Suprapubic skin (tissue), 4 donors: ENCODE measurements around the gene VPS45. TPM values are rescaled to one million over a fixed set of nuclear protein-coding genes. Genes with fewer than 3 reads are reported as not detected.

Source experiments
- DNase-seq, 2 donors: peaks; one replicate each; pipeline ENCODE4 v3.0.0-alpha.2; 2019; ENCODE audit warnings: low spot score in 2 of 2
- H3K27ac ChIP-seq: fragments of 200-600 bp; sonication (generic); one replicate; pipeline ENCODE4 v1.5.1; 2019
- H3K27me3 ChIP-seq: fragments of 200-600 bp; sonication (generic); one replicate; pipeline ENCODE4 v1.5.1; 2019
- H3K36me3 ChIP-seq: fragments of 200-600 bp; sonication (generic); one replicate; pipeline ENCODE4 v1.5.1; 2019
- H3K4me1 ChIP-seq: fragments of 200-600 bp; sonication (generic); one replicate; pipeline ENCODE4 v1.5.1; 2019
- H3K4me3 ChIP-seq: fragments of 200-600 bp; sonication (generic); one replicate; pipeline ENCODE4 v1.5.1; 2019; ENCODE audit warnings: mild to moderate bottlenecking
- H3K9me3 ChIP-seq: fragments of 200-600 bp; sonication (generic); one replicate; pipeline ENCODE4 v1.5.1; 2019
- EP300 ChIP-seq: sonication (generic); formaldehyde crosslinking; IDR thresholded peaks from one replicate; pipeline ENCODE4 v1.6.1; 2017; ENCODE audit warnings: antibody characterized with exemption
- POLR2A ChIP-seq, 2 donors: fragments of 450-650 bp; IDR thresholded peaks; one replicate each; pipeline ENCODE4 v1.6.1; 2017; ENCODE audit warnings: antibody characterized with exemption in 2 of 2, mild to moderate bottlenecking in 2 of 2, moderate library complexity in 2 of 2
- POLR2AphosphoS5 ChIP-seq, 3 donors: sonication (generic); formaldehyde crosslinking; IDR thresholded peaks; one replicate each; pipeline ENCODE4 v1.6.1; 2017; ENCODE audit warnings: antibody characterized with exemption in 3 of 3
- WGBS: methylation state at CpG from one replicate; pipeline ENCODE4 v1.1.5; 2018; 5-methylcytosine and 5-hydroxymethylcytosine counted together
- total RNA-seq, 4 donors: library from RNA; depleted of rRNA; stranded (reverse); fragments of >200 nt; gene quantifications; one replicate each; pipeline ENCODE4 v1.1.0, GENCODE V29; 2016
- TF ChIP-seq, protein P1 (sequence below), 2 donors: fragments of 200-600 bp in 1 of 2; fragments of 450-650 bp in 1 of 2; sonication (generic) in 1 of 2; IDR thresholded peaks; one replicate each; pipeline ENCODE4 v1.5.1; 2016 to 2019; ENCODE audit warnings: antibody characterized with exemption in 2 of 2, mild to moderate bottlenecking in 1 of 2, moderate library complexity in 1 of 2

Gene VPS45
- total RNA-seq, 4 donors from 2014 or later: 23.8 to 67.4 (median 34.2) TPM

DNA sequence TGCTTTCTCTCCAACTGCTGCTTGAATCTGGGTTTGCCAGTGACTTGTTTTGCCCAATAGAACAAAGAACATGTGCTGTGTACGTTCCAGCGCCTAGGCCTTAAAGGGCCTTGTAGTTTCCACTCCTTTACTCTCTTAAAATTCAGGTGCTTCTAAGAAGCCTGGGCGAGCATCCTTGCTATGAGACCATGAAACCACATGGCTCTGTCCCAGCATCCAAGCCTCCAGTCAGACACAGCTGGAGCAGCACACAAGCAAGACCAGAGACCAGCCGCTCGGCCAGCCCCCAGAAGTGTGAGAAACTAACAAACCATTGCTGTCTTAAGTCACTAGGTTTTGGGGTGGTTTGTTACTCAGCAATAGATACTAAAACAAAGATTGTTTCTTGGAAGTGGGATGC is 97.2 kb downstream of the VPS45 start:
- H3K27ac ChIP-seq: no peak overlapping the region
- no peaks in the 10 kb centered on the region for H3K9me3 ChIP-seq
- peaks cover 30% of the 10 kb centered on the region for H3K4me1 ChIP-seq
- peaks cover 2% of the 10 kb centered on the region for H3K36me3 ChIP-seq
- no peak for DNase-seq
- no peaks in the 10 kb centered on the region for H3K27me3 ChIP-seq
- no peak overlapping the region for H3K4me3 ChIP-seq
- WGBS: 88% methylated on average over 5 of the region's 5 CpGs
- TF ChIP-seq EP300: no peak
- no peak for TF ChIP-seq POLR2A (IDR thresholded peaks at IDR 0.05)
- TF ChIP-seq, protein P1, sequence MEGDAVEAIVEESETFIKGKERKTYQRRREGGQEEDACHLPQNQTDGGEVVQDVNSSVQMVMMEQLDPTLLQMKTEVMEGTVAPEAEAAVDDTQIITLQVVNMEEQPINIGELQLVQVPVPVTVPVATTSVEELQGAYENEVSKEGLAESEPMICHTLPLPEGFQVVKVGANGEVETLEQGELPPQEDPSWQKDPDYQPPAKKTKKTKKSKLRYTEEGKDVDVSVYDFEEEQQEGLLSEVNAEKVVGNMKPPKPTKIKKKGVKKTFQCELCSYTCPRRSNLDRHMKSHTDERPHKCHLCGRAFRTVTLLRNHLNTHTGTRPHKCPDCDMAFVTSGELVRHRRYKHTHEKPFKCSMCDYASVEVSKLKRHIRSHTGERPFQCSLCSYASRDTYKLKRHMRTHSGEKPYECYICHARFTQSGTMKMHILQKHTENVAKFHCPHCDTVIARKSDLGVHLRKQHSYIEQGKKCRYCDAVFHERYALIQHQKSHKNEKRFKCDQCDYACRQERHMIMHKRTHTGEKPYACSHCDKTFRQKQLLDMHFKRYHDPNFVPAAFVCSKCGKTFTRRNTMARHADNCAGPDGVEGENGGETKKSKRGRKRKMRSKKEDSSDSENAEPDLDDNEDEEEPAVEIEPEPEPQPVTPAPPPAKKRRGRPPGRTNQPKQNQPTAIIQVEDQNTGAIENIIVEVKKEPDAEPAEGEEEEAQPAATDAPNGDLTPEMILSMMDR (IDR thresholded peaks at IDR 0.05): no peak
- TF ChIP-seq POLR2AphosphoS5 (IDR thresholded peaks at IDR 0.05): no peak

GRCh38 chr1:150165622-150166612 is 98.3 kb downstream of the VPS45 start:
- no peak for DNase-seq
- no peaks in the 10 kb centered on the region for H3K36me3 ChIP-seq
- H3K9me3 ChIP-seq: no peaks in the 10 kb centered on the region
- H3K4me3 ChIP-seq: no peak overlapping the region
- peaks cover 30% of the 10 kb centered on the region for H3K4me1 ChIP-seq
- no peaks in the 10 kb centered on the region for H3K27me3 ChIP-seq
- WGBS: 72% methylated on average over 14 of the region's 14 CpGs
- no peak for TF ChIP-seq EP300
- TF ChIP-seq POLR2AphosphoS5 (IDR thresholded peaks at IDR 0.05): no peak
- TF ChIP-seq, protein P1 (IDR thresholded peaks at IDR 0.05): peak in 1 of 2 donors; percentile 20
- TF ChIP-seq POLR2A (IDR thresholded peaks at IDR 0.05): no peak
- no peak overlapping the region for H3K27ac ChIP-seq

DNA sequence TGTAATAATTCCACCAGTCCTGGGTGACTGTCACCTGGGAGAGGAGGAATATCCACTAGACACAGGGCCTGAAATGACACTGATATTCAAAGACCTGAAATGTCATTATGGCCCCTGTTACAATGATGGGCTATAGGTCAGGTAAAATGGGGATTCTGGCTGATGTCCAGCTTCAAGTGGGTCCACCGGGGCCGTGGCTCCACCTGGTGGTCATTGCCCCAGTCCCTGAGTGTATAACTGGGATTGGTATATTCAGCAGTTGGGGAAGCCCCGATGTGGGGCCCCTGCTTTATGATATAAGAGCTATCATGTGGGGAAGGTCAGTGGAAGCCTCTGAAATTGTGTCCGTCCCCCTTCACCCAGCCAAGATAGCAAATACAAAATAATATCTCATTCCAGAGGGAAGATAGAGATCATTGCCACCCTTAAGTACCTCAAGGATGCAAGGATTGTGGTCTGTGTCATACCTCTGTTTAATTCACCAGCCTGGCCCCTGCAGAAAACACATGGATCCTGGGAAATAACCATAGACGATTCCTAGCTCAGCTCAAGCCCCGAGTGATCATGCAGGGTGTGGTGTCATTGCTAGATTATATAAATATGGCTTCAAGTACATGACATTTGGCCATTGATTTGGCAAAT is 101.5 kb downstream of the VPS45 start:
- H3K9me3 ChIP-seq: no peaks in the 10 kb centered on the region
- H3K36me3 ChIP-seq: no peaks in the 10 kb centered on the region
- DNase-seq: peak in 1 of 2 donors; percentile 85
- 22% methylated on average over 6 of the region's 6 CpGs for WGBS
- no peaks in the 10 kb centered on the region for H3K4me1 ChIP-seq
- no peak overlapping the region for H3K4me3 ChIP-seq
- no peaks in the 10 kb centered on the region for H3K27me3 ChIP-seq
- TF ChIP-seq, protein P1 (IDR thresholded peaks at IDR 0.05): peak; percentile 32 to 60
- TF ChIP-seq EP300: no peak
- no peak overlapping the region for H3K27ac ChIP-seq

DNA sequence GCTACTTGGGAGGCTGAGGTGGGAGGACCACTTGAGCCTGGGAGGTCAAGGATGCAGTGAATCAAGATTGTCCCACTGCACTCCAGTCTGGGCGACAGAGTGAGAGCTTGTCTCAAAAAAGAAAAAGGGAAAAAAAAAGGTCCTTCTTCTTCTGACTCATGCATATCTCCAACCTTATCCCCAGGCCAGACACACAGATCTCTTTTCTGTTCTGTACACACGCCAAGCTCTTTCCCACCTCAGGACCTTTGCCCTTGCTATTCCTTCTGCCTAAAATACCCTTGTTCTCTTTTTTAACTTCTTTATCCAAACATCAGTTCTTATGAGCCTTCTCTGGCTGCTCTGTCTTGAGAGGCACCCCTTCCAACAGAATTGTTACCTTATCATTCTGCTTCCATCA is 104.2 kb downstream of the VPS45 start:
- Histone ChIP-seq H3K27me3 (no peaks in the 10 kb centered on the region), H3K36me3 (no peaks in the 10 kb centered on the region), H3K27ac (no peak overlapping the region), H3K9me3 (no peaks in the 10 kb centered on the region), H3K4me1 (no peaks in the 10 kb centered on the region), H3K4me3 (no peak overlapping the region)
- no peak for DNase-seq
- no peak for TF ChIP-seq EP300
- no peak for TF ChIP-seq POLR2AphosphoS5 (IDR thresholded peaks at IDR 0.05)
- TF ChIP-seq, protein P1 (IDR thresholded peaks at IDR 0.05): no peak
- TF ChIP-seq POLR2A (IDR thresholded peaks at IDR 0.05): no peak
- WGBS: 85% methylated on average over 2 of the region's 2 CpGs

DNA sequence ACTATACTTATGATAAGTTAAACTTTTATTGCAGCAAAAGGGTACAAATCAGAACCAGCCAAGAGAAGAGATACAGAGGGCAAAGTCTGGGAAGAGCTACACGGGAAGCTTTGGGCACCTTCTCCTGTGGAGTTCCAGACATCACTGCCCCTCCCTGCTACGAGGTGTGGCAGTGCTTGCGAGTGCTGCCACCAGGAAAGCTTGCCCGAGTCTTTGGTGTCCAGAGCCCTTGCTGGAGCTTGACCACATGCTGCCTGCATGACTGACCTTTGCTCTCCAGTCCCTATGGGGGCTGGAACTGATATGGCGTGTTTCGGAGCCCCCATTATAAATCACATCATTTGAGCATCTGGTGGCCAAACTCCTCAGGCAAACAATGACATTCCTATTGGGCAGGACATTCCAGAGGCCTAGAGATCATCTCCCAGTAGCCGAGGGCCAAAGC is 105.6 kb downstream of the VPS45 start:
- no peak for DNase-seq
- H3K9me3 ChIP-seq: no peaks in the 10 kb centered on the region
- TF ChIP-seq POLR2A (IDR thresholded peaks at IDR 0.05) (no peak), POLR2AphosphoS5 (IDR thresholded peaks at IDR 0.05) (no peak), EP300 (no peak)
- TF ChIP-seq, protein P1 (IDR thresholded peaks at IDR 0.05): no peak
- H3K4me1 ChIP-seq: no peaks in the 10 kb centered on the region
- 87% methylated on average over 6 of the region's 7 CpGs for WGBS
- H3K36me3 ChIP-seq: no peaks in the 10 kb centered on the region
- no peak overlapping the region for H3K4me3 ChIP-seq
- no peak overlapping the region for H3K27ac ChIP-seq
- no peaks in the 10 kb centered on the region for H3K27me3 ChIP-seq
